Measurements from ENCODE around the gene SYT13. TPM values are rescaled to one million over a fixed set of nuclear protein-coding genes. Genes with fewer than 3 reads are reported as not detected.
"Not testable (repeated sequence)": the region's sequence is repeated elsewhere in the genome, so short reads cannot be mapped to it uniquely, and the experiment has no call there.

SYT13 gene
- total and polyA plus RNA-seq, 4 donors = 21.5 to 78.4 (median 68.4) TPM

GRCh38 chr11:45296075-45296474 is 9.9 kb upstream of the SYT13 start:
- no CpG with 5 or more reads among the region's 3 CpGs for WGBS (ENCODE audit: insufficient coverage)
- H3K36me3 ChIP-seq (ENCODE audit: control insufficient read depth, insufficient read depth, low read length) = no peaks in the 10 kb centered on the region
- H3K4me3 ChIP-seq (ENCODE audit: low read depth, low read length) = no peak overlapping the region
- H3K9me3 ChIP-seq (ENCODE audit: control insufficient read depth, insufficient read depth, low read length) = no peaks in the 10 kb centered on the region
- no peak for DNase-seq (ENCODE audit: low read depth in 4 of 6, low spot score in 6 of 6)
- H3K27me3 ChIP-seq (ENCODE audit: control insufficient read depth, insufficient read depth, low read length) = no peaks in the 10 kb centered on the region
- H3K4me1 ChIP-seq (ENCODE audit: control insufficient read depth, insufficient read depth, low read length) = no peaks in the 10 kb centered on the region
- H3K27ac ChIP-seq (ENCODE audit: low read depth, low read length) = no peak overlapping the region

DNA sequence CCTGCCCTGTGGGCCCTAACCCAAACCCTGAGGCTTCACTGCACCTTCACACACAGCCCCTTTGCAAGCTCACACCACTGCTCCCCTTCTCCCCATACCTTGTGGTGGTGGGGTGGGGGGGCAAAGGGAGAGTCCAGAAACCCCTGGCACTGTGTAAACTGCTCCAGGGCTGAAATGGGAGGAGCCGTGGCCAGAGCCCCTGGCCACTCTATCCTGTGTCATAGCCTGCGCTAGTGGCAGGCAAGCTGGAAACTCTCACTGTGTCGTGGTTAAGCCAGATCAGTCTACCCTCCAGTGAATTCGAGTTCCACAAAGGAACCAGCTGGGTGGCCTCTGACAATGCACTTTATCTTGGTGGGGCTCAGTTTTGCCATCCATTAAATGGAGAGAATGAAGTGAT is 8.4 kb upstream of the SYT13 start:
- WGBS (ENCODE audit: insufficient coverage) = 73% methylated on average over 3 of the region's 4 CpGs
- H3K4me3 ChIP-seq (ENCODE audit: low read depth, low read length) = no peak overlapping the region
- no peaks in the 10 kb centered on the region for H3K27me3 ChIP-seq (ENCODE audit: control insufficient read depth, insufficient read depth, low read length)
- no peak for DNase-seq (ENCODE audit: low read depth in 4 of 6, low spot score in 6 of 6)
- no peaks in the 10 kb centered on the region for H3K36me3 ChIP-seq (ENCODE audit: control insufficient read depth, insufficient read depth, low read length)
- H3K27ac ChIP-seq (ENCODE audit: low read depth, low read length) = no peak overlapping the region
- no peaks in the 10 kb centered on the region for H3K4me1 ChIP-seq (ENCODE audit: control insufficient read depth, insufficient read depth, low read length)
- H3K9me3 ChIP-seq (ENCODE audit: control insufficient read depth, insufficient read depth, low read length) = no peaks in the 10 kb centered on the region

GRCh38 chr11:45293566-45294192 is 7.5 kb upstream of the SYT13 start:
- H3K4me1 ChIP-seq (ENCODE audit: control insufficient read depth, insufficient read depth, low read length); H3K9me3 ChIP-seq (ENCODE audit: control insufficient read depth, insufficient read depth, low read length); H3K36me3 ChIP-seq (ENCODE audit: control insufficient read depth, insufficient read depth, low read length); H3K27ac ChIP-seq (ENCODE audit: low read depth, low read length); H3K4me3 ChIP-seq (ENCODE audit: low read depth, low read length); H3K27me3 ChIP-seq (ENCODE audit: control insufficient read depth, insufficient read depth, low read length): not testable (repeated sequence)
- DNase-seq (ENCODE audit: low read depth in 4 of 6, low spot score in 6 of 6) = peak in 5 of 6 donors; percentile 65 to 95 (median 75)
- WGBS (ENCODE audit: insufficient coverage) = 63% methylated on average over 4 of the region's 11 CpGs

DNA sequence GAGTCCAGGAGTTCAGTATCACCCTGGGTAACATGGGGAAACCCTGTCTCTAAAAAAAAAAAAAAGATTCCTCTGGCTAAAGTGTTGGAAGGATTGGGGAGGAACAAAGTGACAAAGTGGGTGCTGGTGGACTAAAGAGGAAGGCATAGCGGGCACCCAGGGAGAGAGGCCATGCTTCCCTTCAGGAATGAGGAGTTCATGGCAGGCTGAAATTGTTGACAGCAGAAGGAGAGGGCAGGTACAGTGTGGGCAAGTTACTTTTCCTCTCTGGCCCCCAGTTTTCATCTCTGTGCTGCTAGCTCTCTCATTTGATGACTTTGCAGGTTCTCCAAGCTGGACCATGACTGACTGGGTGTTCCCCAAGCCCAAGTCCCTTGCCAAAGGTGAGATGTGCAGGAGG is 4.4 kb upstream of the SYT13 start:
- DNase-seq (ENCODE audit: low read depth in 4 of 6, low spot score in 6 of 6) = no peak
- Histone ChIP-seq H3K27ac (ENCODE audit: low read depth, low read length) (no peak overlapping the region), H3K36me3 (ENCODE audit: control insufficient read depth, insufficient read depth, low read length) (no peaks in the 10 kb centered on the region), H3K27me3 (ENCODE audit: control insufficient read depth, insufficient read depth, low read length) (peaks cover 4% of the 10 kb centered on the region), H3K4me3 (ENCODE audit: low read depth, low read length) (no peak overlapping the region), H3K9me3 (ENCODE audit: control insufficient read depth, insufficient read depth, low read length) (no peaks in the 10 kb centered on the region), H3K4me1 (ENCODE audit: control insufficient read depth, insufficient read depth, low read length) (peaks cover 4% of the 10 kb centered on the region)
- WGBS (ENCODE audit: insufficient coverage) = 100% methylated on average over 1 of the region's 1 CpG

- no CpG with 5 or more reads among the region's 1 CpG for WGBS (ENCODE audit: insufficient coverage)
- H3K27me3 ChIP-seq (ENCODE audit: control insufficient read depth, insufficient read depth, low read length) = peaks cover 15% of the 10 kb centered on the region
Measured at GRCh38 chr11:45289369-45289768, 3.2 kb upstream of the SYT13 start.

DNA sequence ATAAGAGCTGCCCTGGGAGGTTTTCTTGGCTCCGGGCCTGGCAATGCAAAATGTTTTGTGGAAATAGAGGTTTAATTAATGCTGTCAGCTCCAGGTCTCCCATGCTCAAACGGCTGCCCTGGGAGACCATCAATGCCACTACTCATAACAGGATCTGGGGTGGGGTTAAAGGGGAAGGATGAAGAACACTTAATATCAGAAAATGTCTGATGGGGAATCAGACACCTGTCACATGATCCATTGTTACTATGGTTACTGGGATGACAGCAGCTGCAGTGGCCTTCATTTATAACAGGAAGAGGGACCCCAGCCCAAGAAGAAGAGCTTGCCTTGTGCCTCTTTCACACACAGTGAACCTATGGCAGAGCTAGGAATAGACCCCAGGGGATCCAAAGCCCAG is 2.2 kb upstream of the SYT13 start:
- peaks cover 15% of the 10 kb centered on the region for H3K27me3 ChIP-seq (ENCODE audit: control insufficient read depth, insufficient read depth, low read length)
- peak in 3 of 6 donors; percentile 43 to 90 (median 63) for DNase-seq (ENCODE audit: low read depth in 4 of 6, low spot score in 6 of 6)
- no peak overlapping the region for H3K27ac ChIP-seq (ENCODE audit: low read depth, low read length)
- WGBS (ENCODE audit: insufficient coverage) = 40% methylated on average over 1 of the region's 2 CpGs
- peaks cover 10% of the 10 kb centered on the region for H3K4me1 ChIP-seq (ENCODE audit: control insufficient read depth, insufficient read depth, low read length)
- no peaks in the 10 kb centered on the region for H3K36me3 ChIP-seq (ENCODE audit: control insufficient read depth, insufficient read depth, low read length)
- H3K4me3 ChIP-seq (ENCODE audit: low read depth, low read length) = no peak overlapping the region
- no peaks in the 10 kb centered on the region for H3K9me3 ChIP-seq (ENCODE audit: control insufficient read depth, insufficient read depth, low read length)

More at GRCh38 chr11:45289369-45289768, 3.2 kb upstream of the SYT13 start:
- Histone ChIP-seq H3K4me1 (ENCODE audit: control insufficient read depth, insufficient read depth, low read length) (peaks cover 10% of the 10 kb centered on the region), H3K36me3 (ENCODE audit: control insufficient read depth, insufficient read depth, low read length) (no peaks in the 10 kb centered on the region), H3K27ac (ENCODE audit: low read depth, low read length) (no peak overlapping the region), H3K4me3 (ENCODE audit: low read depth, low read length) (no peak overlapping the region), H3K9me3 (ENCODE audit: control insufficient read depth, insufficient read depth, low read length) (no peaks in the 10 kb centered on the region)
- no peak for DNase-seq (ENCODE audit: low read depth in 4 of 6, low spot score in 6 of 6)

GRCh38 chr11:45287316-45287903 is 1.3 kb upstream of the SYT13 start:
- H3K36me3 ChIP-seq (ENCODE audit: control insufficient read depth, insufficient read depth, low read length) = no peaks in the 10 kb centered on the region
- DNase-seq (ENCODE audit: low read depth in 4 of 6, low spot score in 6 of 6) = no peak
- WGBS (ENCODE audit: insufficient coverage) = 63% methylated on average over 3 of the region's 3 CpGs
- H3K27ac ChIP-seq (ENCODE audit: low read depth, low read length) = no peak overlapping the region
- H3K4me3 ChIP-seq (ENCODE audit: low read depth, low read length) = no peak overlapping the region
- H3K9me3 ChIP-seq (ENCODE audit: control insufficient read depth, insufficient read depth, low read length) = no peaks in the 10 kb centered on the region
- peaks cover 10% of the 10 kb centered on the region for H3K4me1 ChIP-seq (ENCODE audit: control insufficient read depth, insufficient read depth, low read length)
- peaks cover 15% of the 10 kb centered on the region for H3K27me3 ChIP-seq (ENCODE audit: control insufficient read depth, insufficient read depth, low read length)

- H3K4me1 ChIP-seq (ENCODE audit: control insufficient read depth, insufficient read depth, low read length) = peaks cover 10% of the 10 kb centered on the region
- H3K36me3 ChIP-seq (ENCODE audit: control insufficient read depth, insufficient read depth, low read length) = no peaks in the 10 kb centered on the region
- H3K27ac ChIP-seq (ENCODE audit: low read depth, low read length) = no peak overlapping the region
- 7% methylated on average over 12 of the region's 13 CpGs for WGBS (ENCODE audit: insufficient coverage)
- H3K27me3 ChIP-seq (ENCODE audit: control insufficient read depth, insufficient read depth, low read length) = peaks cover 15% of the 10 kb centered on the region
- H3K9me3 ChIP-seq (ENCODE audit: control insufficient read depth, insufficient read depth, low read length) = no peaks in the 10 kb centered on the region
- peak overlapping the region; percentile 51 for H3K4me3 ChIP-seq (ENCODE audit: low read depth, low read length)
- DNase-seq (ENCODE audit: low read depth in 4 of 6, low spot score in 6 of 6) = peak in 2 of 6 donors; percentile 39 to 54
Measured at GRCh38 chr11:45285250-45285828, 802 bp downstream of the SYT13 start.

DNA sequence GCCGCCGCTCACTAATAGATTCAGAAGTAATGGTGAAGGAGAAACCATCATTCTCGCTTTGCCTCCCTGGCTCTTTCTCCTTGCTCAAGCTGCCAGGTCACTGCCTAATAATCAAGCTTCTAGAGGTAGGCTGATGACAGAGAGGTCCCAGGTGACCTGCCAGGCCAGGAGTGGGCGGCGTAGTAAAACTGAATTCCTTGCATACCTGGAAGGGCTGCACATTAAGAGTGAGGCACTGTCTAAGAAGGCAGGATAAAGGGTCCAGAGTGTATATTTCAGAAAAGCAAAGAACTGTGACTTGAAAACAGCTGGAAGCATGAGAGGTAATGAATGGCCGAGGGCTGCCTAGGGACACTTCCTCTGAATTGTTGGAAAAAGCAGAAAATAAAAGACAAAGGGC is 4.1 kb downstream of the SYT13 start:
- 69% methylated on average over 5 of the region's 6 CpGs for WGBS (ENCODE audit: insufficient coverage)
- no peak overlapping the region for H3K27ac ChIP-seq (ENCODE audit: low read depth, low read length)
- H3K36me3 ChIP-seq (ENCODE audit: control insufficient read depth, insufficient read depth, low read length) = no peaks in the 10 kb centered on the region
- no peak overlapping the region for H3K4me3 ChIP-seq (ENCODE audit: low read depth, low read length)
- H3K27me3 ChIP-seq (ENCODE audit: control insufficient read depth, insufficient read depth, low read length) = peaks cover 13% of the 10 kb centered on the region
- peaks cover 10% of the 10 kb centered on the region for H3K4me1 ChIP-seq (ENCODE audit: control insufficient read depth, insufficient read depth, low read length)
- H3K9me3 ChIP-seq (ENCODE audit: control insufficient read depth, insufficient read depth, low read length) = no peaks in the 10 kb centered on the region
- DNase-seq (ENCODE audit: low read depth in 4 of 6, low spot score in 6 of 6) = peak in 1 of 6 donors; percentile 79

DNA sequence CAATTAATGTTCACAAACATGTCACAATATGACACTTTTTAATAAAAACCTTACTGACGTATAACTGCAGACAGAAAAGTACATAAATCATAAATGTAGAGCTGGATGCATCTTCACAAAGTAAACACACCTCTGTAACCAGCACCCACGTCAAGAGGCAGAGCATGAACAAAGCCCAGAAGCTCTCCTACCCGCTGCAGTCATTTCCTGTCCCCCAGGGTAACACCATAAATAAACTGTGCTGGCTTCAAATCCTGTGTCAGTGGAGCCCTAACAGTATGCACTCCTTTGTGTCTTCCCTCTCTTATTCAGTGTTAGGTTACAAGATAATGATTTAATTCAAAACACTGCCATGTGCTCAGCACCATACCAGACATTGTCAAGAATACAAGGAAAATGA is 5.7 kb downstream of the SYT13 start:
- H3K9me3 ChIP-seq (ENCODE audit: control insufficient read depth, insufficient read depth, low read length) = no peaks in the 10 kb centered on the region
- peaks cover 5% of the 10 kb centered on the region for H3K4me1 ChIP-seq (ENCODE audit: control insufficient read depth, insufficient read depth, low read length)
- no peaks in the 10 kb centered on the region for H3K36me3 ChIP-seq (ENCODE audit: control insufficient read depth, insufficient read depth, low read length)
- DNase-seq (ENCODE audit: low read depth in 4 of 6, low spot score in 6 of 6) = no peak
- no peak overlapping the region for H3K4me3 ChIP-seq (ENCODE audit: low read depth, low read length)
- peaks cover 10% of the 10 kb centered on the region for H3K27me3 ChIP-seq (ENCODE audit: control insufficient read depth, insufficient read depth, low read length)
- 56% methylated on average over 3 of the region's 3 CpGs for whole genome bisulfite sequencing (ENCODE audit: insufficient coverage)
- H3K27ac ChIP-seq (ENCODE audit: low read depth, low read length) = no peak overlapping the region
